Activated naive CD4-positive, alpha-beta T cell treated with anti-CD3 and anti-CD28 coated beads, Interleukin-2, amount 10 ng/mL, durations not matched to agents 7 days and 5 days (primary cell): ENCODE measurements around the gene PCDHGB5.
A peak's percentile ranks its signal among the peaks of the same experiment; 100 is the strongest.
"Not testable (repeated sequence)": the region's sequence is repeated elsewhere in the genome, so short reads cannot be mapped to it uniquely, and the experiment has no call there.

Experiments used
- CTCF ChIA-PET: fragments of 350-600 bp; sonication (Branson Sonifier 250); formaldehyde crosslinking; loops from one replicate; lab custom pipeline; 2021; ENCODE audit warnings: antibody characterized with exemption; lab: Charles Lee
- DNase-seq: peaks from one replicate; pipeline ENCODE4 v3.0.0-alpha.2; 2020
- H3K27ac Mint-ChIP-seq: one replicate; pipeline ENCODE4 v1.8.0; 2021; ENCODE audit warnings: mild to moderate bottlenecking, moderate library complexity, mixed read lengths
- H3K27me3 Mint-ChIP-seq: one replicate; pipeline ENCODE4 v1.8.0; 2021; ENCODE audit warnings: mild to moderate bottlenecking, mixed read lengths
- H3K36me3 Mint-ChIP-seq: one replicate; pipeline ENCODE4 v1.8.0; 2021; ENCODE audit warnings: mixed read lengths
- H3K4me1 Mint-ChIP-seq: one replicate; pipeline ENCODE4 v1.8.0; 2021; ENCODE audit warnings: mixed read lengths
- H3K4me3 Mint-ChIP-seq: one replicate; pipeline ENCODE4 v1.8.0; 2021; ENCODE audit warnings: mild to moderate bottlenecking, moderate library complexity, mixed read lengths
- H3K9me3 Mint-ChIP-seq: one replicate; pipeline ENCODE4 v1.8.0; 2021; ENCODE audit warnings: mixed read lengths

PCDHGB5 gene

DNA sequence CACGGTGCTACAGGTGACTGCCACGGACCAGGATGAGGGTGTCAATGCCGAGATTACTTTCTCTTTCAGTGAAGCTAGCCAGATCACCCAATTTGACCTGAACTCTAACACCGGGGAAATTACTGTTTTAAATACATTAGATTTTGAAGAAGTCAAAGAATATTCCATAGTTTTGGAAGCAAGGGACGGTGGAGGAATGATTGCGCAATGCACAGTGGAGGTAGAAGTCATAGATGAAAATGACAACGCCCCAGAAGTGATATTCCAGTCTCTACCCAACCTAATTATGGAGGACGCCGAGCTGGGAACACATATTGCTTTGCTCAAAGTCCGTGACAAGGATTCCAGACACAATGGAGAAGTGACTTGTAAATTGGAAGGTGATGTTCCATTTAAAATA lies 9.1 kb upstream of the PCDHGB5 start:
- peak overlapping the region; percentile 46 for H3K27ac Mint-ChIP-seq
- CTCF ChIA-PET, result no interaction called here
- peaks cover 10% of the 10 kb centered on the region for H3K36me3 Mint-ChIP-seq
- H3K9me3 Mint-ChIP-seq, result peaks cover 30% of the 10 kb centered on the region
- H3K4me3 Mint-ChIP-seq, result no peak overlapping the region
- peaks cover 49% of the 10 kb centered on the region for H3K27me3 Mint-ChIP-seq
- no peak for DNase-seq
- no peaks in the 10 kb centered on the region for H3K4me1 Mint-ChIP-seq

DNA sequence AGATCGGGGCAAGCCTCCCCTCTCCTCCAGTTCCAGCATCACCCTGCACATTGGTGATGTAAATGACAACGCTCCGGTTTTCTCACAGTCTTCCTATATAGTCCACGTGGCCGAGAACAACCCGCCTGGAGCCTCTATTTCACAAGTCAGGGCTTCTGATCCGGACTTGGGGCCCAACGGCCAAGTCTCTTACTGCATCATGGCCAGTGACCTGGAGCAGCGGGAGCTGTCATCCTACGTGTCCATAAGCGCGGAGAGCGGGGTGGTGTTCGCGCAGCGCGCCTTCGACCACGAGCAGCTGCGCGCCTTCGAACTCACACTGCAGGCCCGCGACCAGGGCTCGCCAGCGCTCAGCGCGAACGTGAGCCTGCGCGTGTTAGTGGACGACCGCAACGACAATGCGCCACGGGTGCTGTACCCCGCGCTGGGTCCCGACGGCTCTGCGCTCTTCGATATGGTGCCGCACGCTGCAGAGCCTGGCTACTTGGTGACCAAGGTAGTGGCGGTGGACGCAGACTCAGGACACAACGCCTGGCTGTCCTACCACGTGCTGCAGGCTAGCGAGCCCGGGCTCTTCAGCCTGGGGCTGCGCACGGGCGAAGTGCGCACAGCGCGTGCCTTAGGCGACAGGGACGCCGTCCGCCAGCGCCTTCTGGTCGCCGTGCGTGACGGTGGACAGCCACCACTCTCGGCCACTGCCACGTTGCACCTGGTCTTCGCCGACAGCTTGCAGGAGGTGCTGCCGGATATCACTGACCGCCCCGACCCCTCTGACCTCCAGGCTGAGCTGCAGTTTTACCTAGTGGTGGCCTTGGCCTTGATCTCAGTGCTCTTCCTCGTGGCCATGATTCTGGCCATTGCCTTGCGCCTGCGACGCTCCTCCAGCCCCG lies 8.3 kb upstream of the PCDHGB5 start:
- Mint-ChIP-seq H3K27me3 (peaks cover 53% of the 10 kb centered on the region), H3K9me3 (peaks cover 30% of the 10 kb centered on the region), H3K4me3 (peak overlapping the region; percentile 1), H3K4me1 (no peaks in the 10 kb centered on the region), H3K36me3 (peaks cover 11% of the 10 kb centered on the region), H3K27ac (no peak overlapping the region)
- no peak for DNase-seq
- CTCF ChIA-PET, result interaction anchor here (1.2 to 2.4 kb wide), 2 partner anchors 23 to 41 kb away, joined by 4 to 8 read pairs; partner anchors contain the start of genes PCDHGA10 and PCDHGA12

DNA sequence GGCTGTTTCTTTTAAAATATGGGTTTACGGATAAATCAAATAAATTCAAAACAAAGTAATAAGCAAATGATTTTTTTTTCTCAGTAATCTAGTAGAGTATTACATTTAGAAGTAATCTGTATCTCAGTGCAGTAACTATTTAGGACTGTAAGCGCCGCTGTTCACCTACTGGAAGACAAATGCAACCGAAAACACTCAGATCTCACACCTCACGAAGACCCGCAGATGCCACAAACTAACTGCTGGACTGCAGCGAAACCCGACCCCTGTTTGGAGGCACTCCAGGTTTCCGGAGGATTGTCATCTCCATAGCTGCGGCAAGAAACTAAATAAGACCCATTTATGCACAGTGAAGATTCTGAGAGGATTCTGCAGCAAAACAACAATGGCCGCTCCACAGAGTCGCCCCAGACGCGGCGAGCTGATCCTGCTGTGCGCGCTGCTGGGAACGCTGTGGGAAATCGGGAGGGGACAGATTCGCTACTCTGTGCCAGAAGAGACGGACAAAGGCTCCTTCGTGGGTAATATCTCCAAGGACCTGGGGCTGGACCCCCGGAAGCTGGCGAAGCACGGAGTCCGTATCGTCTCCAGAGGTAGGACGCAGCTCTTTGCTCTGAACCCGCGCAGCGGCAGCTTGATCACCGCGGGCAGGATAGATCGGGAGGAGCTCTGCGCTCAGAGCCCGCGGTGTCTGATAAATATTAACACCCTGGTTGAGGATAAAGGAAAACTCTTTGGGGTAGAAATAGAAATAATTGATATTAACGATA lies 5.1 kb upstream of the PCDHGB5 start, which contains the start of gene PCDHGA8:
Gene PCDHGA8 (plus strand): TSS at position 205 of the 770 bp plus-strand sequence. CDS start 181 bp downstream, at position 386.
- DNase-seq, result no peak
- Mint-ChIP-seq H3K27me3 (peaks cover 55% of the 10 kb centered on the region), H3K4me3 (no peak within 1 kb of the TSS), H3K27ac (no peak within 1 kb of the TSS), H3K9me3 (peaks cover 38% of the 10 kb centered on the region), H3K36me3 (peaks cover 11% of the 10 kb centered on the region), H3K4me1 (no peaks in the 10 kb centered on the region)
- CTCF ChIA-PET, result interaction anchor here (2.1 kb wide), 1 partner anchor 28 kb away, joined by 6 read pairs; the partner anchor contains the start of gene PCDHGA11

DNA sequence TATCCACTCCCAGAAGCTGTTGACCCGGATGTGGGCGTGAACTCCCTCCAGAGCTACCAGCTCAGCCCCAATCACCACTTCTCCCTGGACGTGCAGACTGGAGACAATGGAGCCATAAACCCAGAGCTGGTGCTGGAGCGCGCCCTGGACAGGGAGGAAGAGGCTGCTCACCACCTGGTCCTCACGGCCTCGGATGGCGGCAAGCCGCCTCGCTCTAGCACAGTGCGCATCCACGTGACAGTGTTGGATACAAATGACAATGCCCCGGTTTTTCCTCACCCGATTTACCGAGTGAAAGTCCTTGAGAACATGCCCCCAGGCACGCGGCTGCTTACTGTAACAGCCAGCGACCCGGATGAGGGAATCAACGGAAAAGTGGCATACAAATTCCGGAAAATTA lies 4.5 kb upstream of the PCDHGB5 start:
- Mint-ChIP-seq H3K27me3 (peaks cover 55% of the 10 kb centered on the region), H3K9me3 (peaks cover 38% of the 10 kb centered on the region), H3K4me3 (no peak overlapping the region), H3K36me3 (peaks cover 11% of the 10 kb centered on the region), H3K27ac (no peak overlapping the region), H3K4me1 (no peaks in the 10 kb centered on the region)
- DNase-seq, result no peak
- CTCF ChIA-PET, result no interaction called here

DNA sequence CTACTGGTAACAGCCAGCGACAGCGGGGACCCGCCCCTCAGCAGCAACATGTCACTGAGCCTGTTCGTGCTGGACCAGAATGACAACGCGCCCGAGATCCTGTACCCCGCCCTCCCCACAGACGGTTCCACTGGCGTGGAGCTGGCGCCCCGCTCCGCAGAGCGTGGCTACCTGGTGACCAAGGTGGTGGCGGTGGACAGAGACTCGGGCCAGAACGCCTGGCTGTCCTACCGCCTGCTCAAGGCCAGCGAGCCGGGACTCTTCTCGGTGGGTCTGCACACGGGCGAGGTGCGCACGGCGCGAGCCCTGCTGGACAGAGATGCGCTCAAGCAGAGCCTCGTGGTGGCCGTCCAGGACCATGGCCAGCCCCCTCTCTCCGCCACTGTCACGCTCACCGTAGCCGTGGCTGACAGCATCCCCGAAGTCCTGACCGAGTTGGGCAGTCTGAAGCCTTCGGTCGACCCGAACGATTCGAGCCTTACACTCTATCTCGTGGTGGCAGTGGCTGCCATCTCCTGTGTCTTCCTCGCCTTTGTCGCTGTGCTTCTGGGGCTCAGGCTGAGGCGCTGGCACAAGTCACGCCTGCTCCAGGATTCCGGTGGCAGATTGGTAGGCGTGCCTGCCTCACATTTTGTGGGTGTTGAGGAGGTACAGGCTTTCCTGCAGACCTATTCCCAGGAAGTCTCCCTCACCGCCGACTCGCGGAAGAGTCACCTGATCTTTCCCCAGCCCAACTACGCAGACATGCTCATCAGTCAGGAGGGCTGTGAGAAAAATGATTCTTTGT lies 3.2 kb upstream of the PCDHGB5 start:
- H3K27ac Mint-ChIP-seq, result not testable (repeated sequence)
- CTCF ChIA-PET, result interaction anchor here (0.9 to 1.7 kb wide), 2 partner anchors 22 to 26 kb away, joined by 3 to 6 read pairs; partner anchors contain the start of gene PCDHGA11

DNA sequence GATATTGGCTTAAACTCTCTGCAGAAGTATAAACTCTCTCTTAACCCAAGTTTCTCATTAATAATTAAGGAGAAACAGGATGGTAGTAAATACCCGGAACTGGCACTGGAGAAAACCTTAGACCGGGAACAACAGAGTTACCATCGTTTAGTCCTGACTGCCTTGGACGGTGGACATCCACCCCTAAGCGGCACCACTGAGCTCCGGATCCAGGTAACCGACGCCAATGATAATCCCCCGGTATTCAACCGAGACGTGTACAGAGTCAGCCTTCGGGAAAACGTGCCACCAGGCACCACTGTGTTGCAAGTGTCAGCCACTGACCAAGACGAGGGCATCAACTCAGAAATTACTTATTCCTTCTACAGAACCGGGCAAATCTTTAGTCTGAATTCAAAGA lies 861 bp downstream of the PCDHGB5 start:
- Mint-ChIP-seq H3K4me3 (no peak overlapping the region), H3K4me1 (peaks cover 3% of the 10 kb centered on the region), H3K27ac (no peak overlapping the region), H3K36me3 (peaks cover 10% of the 10 kb centered on the region), H3K27me3 (peaks cover 61% of the 10 kb centered on the region), H3K9me3 (peaks cover 32% of the 10 kb centered on the region)
- CTCF ChIA-PET, result interaction anchor here (0.9 to 1.7 kb wide), 2 partner anchors 22 to 557 kb away, joined by 3 to 5 read pairs; partner anchors contain the start of gene PCDHGA11
- DNase-seq, result no peak

More for the DNA sequence above, 3.2 kb upstream of the PCDHGB5 start:
- H3K27me3 Mint-ChIP-seq, result peaks cover 56% of the 10 kb centered on the region
- not testable (repeated sequence) for DNase-seq, H3K4me3 Mint-ChIP-seq, H3K4me1 Mint-ChIP-seq
- H3K36me3 Mint-ChIP-seq, result peaks cover 11% of the 10 kb centered on the region
- H3K9me3 Mint-ChIP-seq, result peaks cover 37% of the 10 kb centered on the region

DNA sequence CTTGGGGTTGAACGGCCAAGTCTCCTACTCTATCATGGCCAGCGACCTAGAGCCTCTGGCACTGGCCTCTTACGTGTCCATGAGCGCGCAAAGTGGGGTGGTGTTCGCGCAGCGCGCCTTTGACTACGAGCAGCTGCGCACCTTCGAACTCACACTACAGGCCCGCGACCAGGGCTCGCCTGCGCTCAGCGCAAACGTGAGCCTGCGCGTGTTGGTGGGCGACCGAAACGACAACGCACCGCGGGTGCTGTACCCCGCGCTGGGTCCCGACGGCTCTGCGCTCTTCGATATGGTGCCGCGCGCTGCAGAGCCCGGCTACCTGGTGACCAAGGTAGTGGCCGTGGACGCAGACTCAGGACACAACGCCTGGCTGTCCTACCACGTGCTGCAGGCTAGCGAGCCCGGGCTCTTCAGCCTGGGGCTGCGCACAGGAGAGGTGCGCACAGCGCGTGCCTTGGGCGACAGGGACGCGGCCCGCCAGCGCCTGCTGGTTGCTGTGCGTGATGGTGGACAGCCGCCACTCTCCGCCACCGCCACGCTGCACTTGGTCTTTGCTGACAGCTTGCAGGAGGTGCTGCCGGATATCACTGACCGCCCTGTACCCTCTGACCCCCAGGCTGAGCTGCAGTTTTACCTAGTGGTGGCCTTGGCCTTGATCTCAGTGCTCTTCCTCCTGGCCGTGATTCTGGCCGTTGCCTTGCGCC lies 2.0 kb downstream of the PCDHGB5 start:
- Mint-ChIP-seq H3K27me3 (peaks cover 61% of the 10 kb centered on the region), H3K27ac (peak overlapping the region; percentile 71)
- CTCF ChIA-PET, result interaction anchor here (1.0 to 1.6 kb wide), 4 partner anchors 22 to 114 kb away, joined by 3 to 7 read pairs (median 5); partner anchors contain the start of gene PCDHGB3

DNA sequence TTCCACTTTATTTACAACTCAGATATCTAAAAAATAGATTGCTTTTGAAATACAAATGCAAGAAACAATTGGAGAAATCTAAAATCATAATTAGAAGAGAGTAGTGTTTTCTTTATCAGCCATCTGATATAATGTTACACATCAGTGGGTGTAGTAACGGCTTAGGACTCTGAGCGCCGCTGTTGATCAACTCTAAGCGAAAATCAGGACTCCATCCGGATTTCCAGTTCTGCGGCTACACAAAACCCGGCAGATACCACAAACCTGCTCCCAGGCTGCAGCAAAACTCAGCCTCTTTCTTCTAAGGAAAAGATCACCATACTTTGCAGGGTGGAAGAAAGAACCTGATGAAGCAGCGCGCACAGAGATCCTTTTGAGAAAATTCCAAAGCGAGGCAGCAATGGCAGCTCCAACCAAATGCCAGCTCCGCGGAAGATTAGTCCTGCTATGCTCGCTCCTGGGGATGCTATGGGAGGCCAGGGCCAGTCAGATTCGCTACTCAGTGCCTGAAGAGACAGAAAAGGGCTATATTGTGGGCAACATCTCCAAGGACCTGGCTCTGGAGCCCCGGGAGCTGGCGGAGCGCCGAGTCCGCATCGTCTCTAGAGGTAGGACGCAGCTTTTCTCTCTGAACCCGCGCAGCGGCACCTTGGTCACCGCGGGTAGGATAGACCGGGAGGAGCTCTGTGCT lies 5.0 kb downstream of the PCDHGB5 start, which contains the start of gene PCDHGA9:
Gene PCDHGA9 (plus strand): TSS at position 226 of the 691 bp plus-strand sequence. CDS start 175 bp downstream, at position 401.
- Mint-ChIP-seq H3K27me3 (peaks cover 60% of the 10 kb centered on the region), H3K9me3 (peaks cover 21% of the 10 kb centered on the region), H3K4me3 (no peak within 1 kb of the TSS), H3K27ac (no peak within 1 kb of the TSS), H3K36me3 (peaks cover 10% of the 10 kb centered on the region), H3K4me1 (peaks cover 3% of the 10 kb centered on the region)
- CTCF ChIA-PET, result interaction anchor here (1.0 to 1.4 kb wide), 5 partner anchors 11 to 110 kb away, joined by 3 to 5 read pairs (median 4); partner anchors contain the start of genes PCDHGA12, PCDHGA3 and PCDHGB7
- DNase-seq, result peak; percentile 46

More for the DNA sequence above, 2.0 kb downstream of the PCDHGB5 start:
- peaks cover 8% of the 10 kb centered on the region for H3K36me3 Mint-ChIP-seq
- no peak for DNase-seq
- H3K9me3 Mint-ChIP-seq, result peaks cover 28% of the 10 kb centered on the region
- peaks cover 3% of the 10 kb centered on the region for H3K4me1 Mint-ChIP-seq
- no peak overlapping the region for H3K4me3 Mint-ChIP-seq

DNA sequence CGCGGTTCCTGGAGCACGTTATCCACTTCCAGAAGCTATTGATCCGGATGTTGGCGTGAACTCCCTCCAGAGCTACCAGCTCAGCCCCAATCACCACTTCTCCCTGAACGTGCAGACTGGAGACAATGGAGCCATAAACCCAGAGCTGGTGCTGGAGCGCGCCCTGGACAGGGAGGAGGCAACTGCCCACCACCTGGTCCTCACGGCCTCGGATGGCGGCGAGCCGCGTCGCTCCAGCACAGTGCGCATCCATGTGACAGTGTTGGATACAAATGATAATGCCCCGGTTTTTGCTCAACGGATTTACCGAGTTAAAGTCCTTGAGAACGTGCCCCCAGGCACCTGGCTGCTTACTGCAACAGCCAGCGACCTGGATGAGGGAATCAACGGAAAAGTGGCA lies 5.6 kb downstream of the PCDHGB5 start:
- CTCF ChIA-PET, result interaction anchor here (1.0 to 1.4 kb wide), 5 partner anchors 10 to 109 kb away, joined by 3 to 5 read pairs (median 4); partner anchors contain the start of genes PCDHGA12, PCDHGA3 and PCDHGB7
- H3K27me3 Mint-ChIP-seq, result peaks cover 64% of the 10 kb centered on the region
- peaks cover 5% of the 10 kb centered on the region for H3K4me1 Mint-ChIP-seq
- H3K4me3 Mint-ChIP-seq, result no peak overlapping the region
- peaks cover 10% of the 10 kb centered on the region for H3K36me3 Mint-ChIP-seq
- H3K27ac Mint-ChIP-seq, result no peak overlapping the region
- H3K9me3 Mint-ChIP-seq, result peaks cover 23% of the 10 kb centered on the region
- no peak for DNase-seq

DNA sequence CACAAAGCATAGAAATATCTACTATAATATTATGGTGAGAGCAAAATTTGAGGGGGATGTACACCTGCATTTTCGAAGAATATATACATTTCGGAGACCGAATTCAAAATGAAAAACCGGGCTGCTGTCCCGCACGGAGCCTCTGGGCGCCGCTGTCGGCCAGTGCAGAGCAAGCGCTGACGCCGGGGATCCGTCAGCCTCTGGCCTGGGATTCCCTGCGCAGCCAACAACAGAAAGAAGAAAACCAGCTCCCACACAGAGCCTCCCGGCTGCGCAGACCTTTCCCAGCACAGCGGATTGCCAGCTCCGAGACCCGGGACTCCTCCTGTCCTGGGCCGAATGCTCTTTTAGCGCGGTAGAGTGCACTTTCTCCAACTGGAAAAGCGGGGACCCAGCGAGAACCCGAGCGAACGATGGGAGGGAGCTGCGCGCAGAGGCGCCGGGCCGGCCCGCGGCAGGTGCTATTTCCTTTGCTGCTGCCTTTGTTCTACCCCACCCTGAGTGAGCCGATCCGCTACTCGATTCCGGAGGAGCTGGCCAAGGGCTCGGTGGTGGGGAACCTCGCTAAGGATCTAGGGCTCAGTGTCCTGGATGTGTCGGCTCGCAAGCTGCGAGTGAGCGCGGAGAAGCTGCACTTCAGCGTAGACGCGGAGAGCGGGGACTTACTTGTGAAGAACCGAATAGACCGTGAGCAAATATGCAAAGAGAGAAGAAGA lies 10.2 kb downstream of the PCDHGB5 start, which contains the start of gene PCDHGB6:
Gene PCDHGB6 (plus strand): TSS at position 232 of the 716 bp plus-strand sequence. CDS start 182 bp downstream, at position 414.
- Mint-ChIP-seq H3K4me3 (peak within 1 kb of the TSS; percentile 23), H3K27ac (peak within 1 kb of the TSS; percentile 75), H3K27me3 (peaks cover 66% of the 10 kb centered on the region), H3K36me3 (peaks cover 14% of the 10 kb centered on the region), H3K9me3 (peaks cover 19% of the 10 kb centered on the region)
- not testable (repeated sequence) for H3K4me1 Mint-ChIP-seq
- peak; percentile 56 for DNase-seq
- CTCF ChIA-PET, result interaction anchor here (0.6 to 1.8 kb wide), 7 partner anchors 10 to 156 kb away, joined by 3 to 5 read pairs (median 3); partner anchors contain the start of gene PCDHGA3

DNA sequence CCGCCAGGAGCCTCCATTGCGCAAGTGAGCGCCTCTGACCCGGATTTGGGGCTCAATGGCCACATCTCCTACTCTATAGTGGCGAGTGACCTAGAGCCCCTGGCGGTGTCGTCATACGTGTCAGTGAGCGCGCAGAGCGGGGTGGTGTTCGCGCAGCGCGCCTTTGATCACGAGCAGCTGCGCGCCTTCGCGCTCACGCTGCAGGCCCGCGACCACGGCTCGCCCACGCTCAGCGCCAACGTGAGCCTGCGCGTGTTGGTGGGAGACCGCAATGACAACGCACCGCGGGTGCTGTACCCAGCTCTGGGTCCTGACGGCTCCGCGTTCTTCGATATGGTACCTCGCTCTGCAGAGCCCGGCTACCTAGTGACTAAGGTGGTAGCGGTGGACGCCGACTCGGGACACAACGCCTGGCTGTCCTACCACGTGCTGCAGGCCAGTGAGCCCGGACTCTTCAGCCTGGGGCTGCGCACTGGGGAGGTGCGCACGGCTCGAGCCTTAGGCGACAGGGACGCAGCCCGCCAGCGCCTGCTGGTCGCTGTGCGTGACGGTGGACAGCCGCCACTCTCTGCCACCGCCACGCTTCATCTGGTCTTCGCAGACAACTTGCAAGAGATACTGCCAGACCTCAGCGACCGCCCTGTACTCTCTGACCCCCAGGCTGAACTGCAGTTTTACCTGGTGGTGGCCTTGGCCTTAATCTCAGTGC lies 12.0 kb downstream of the PCDHGB5 start:
- DNase-seq, result no peak
- Mint-ChIP-seq H3K27ac (peak overlapping the region; percentile 79), H3K36me3 (peaks cover 18% of the 10 kb centered on the region), H3K4me1 (peaks cover 16% of the 10 kb centered on the region), H3K4me3 (no peak overlapping the region), H3K9me3 (peaks cover 20% of the 10 kb centered on the region), H3K27me3 (peaks cover 66% of the 10 kb centered on the region)
- CTCF ChIA-PET, result no interaction called here
